Measurements from ENCODE around the gene EVI5L.

EVI5L gene

GRCh38 chr19:7853770-7854128 is 23.7 kb downstream of the EVI5L start:
- Histone ChIP-seq H3K79me2 (ENCODE audit: control insufficient read depth, low read length) (no peaks in the 10 kb centered on the region), H4K20me1 (ENCODE audit: control insufficient read depth, insufficient read depth, low read depth, low read length) (no peaks in the 10 kb centered on the region), H3K36me3 (ENCODE audit: control insufficient read depth, low read length) (no peaks in the 10 kb centered on the region), H3K4me1 (ENCODE audit: control insufficient read depth, low read length) (peaks cover 12% of the 10 kb centered on the region), H3K27ac (ENCODE audit: low read depth, low read length) (no peak overlapping the region), H3K27me3 (ENCODE audit: control insufficient read depth, low read length) (peaks cover 14% of the 10 kb centered on the region), H3K4me3 (ENCODE audit: low read length) (no peak overlapping the region), H3F3A (ENCODE audit: control insufficient read depth, insufficient read depth) (no peaks in the 10 kb centered on the region), H3K9me2 (replicated peaks; ENCODE audit: control insufficient read depth, low read length) (no peaks in the 10 kb centered on the region), H3K9me3 (ENCODE audit: control insufficient read depth, insufficient read depth, low read length) (no peaks in the 10 kb centered on the region), H3K4me2 (ENCODE audit: low read length) (no peak overlapping the region)
- TF ChIP-seq EZH2phosphoT487 (IDR thresholded peaks at IDR 0.05; ENCODE audit: borderline replicate concordance, low read length) (no peak), CTCF (IDR thresholded peaks at IDR 0.05; ENCODE audit: low read depth, low read length, poor library complexity, severe bottlenecking) (no peak)

- Histone ChIP-seq H3K4me1 (ENCODE audit: control insufficient read depth, low read length) (peaks cover 12% of the 10 kb centered on the region), H3K36me3 (ENCODE audit: control insufficient read depth, low read length) (no peaks in the 10 kb centered on the region), H3K9me2 (replicated peaks; ENCODE audit: control insufficient read depth, low read length) (no peaks in the 10 kb centered on the region), H3K9me3 (ENCODE audit: control insufficient read depth, insufficient read depth, low read length) (no peaks in the 10 kb centered on the region), H4K20me1 (ENCODE audit: control insufficient read depth, insufficient read depth, low read depth, low read length) (no peaks in the 10 kb centered on the region), H3F3A (ENCODE audit: control insufficient read depth, insufficient read depth) (no peaks in the 10 kb centered on the region), H3K79me2 (ENCODE audit: control insufficient read depth, low read length) (no peaks in the 10 kb centered on the region), H3K27ac (ENCODE audit: low read depth, low read length) (no peak overlapping the region), H3K4me3 (ENCODE audit: low read length) (no peak overlapping the region), H3K4me2 (ENCODE audit: low read length) (no peak overlapping the region), H3K27me3 (ENCODE audit: control insufficient read depth, low read length) (peaks cover 14% of the 10 kb centered on the region)
- TF ChIP-seq CTCF (IDR thresholded peaks at IDR 0.05; ENCODE audit: low read depth, low read length, poor library complexity, severe bottlenecking) (no peak), EZH2phosphoT487 (IDR thresholded peaks at IDR 0.05; ENCODE audit: borderline replicate concordance, low read length) (no peak)
Measured at GRCh38 chr19:7855426-7856108, 25.5 kb downstream of the EVI5L start.

GRCh38 chr19:7856109-7856591 is 26.1 kb downstream of the EVI5L start:
- Histone ChIP-seq H3K36me3 (ENCODE audit: control insufficient read depth, low read length) (no peaks in the 10 kb centered on the region), H3K4me2 (ENCODE audit: low read length) (no peak overlapping the region), H4K20me1 (ENCODE audit: control insufficient read depth, insufficient read depth, low read depth, low read length) (no peaks in the 10 kb centered on the region), H3K9me2 (replicated peaks; ENCODE audit: control insufficient read depth, low read length) (no peaks in the 10 kb centered on the region), H3K4me3 (ENCODE audit: low read length) (no peak overlapping the region), H3K9me3 (ENCODE audit: control insufficient read depth, insufficient read depth, low read length) (no peaks in the 10 kb centered on the region), H3F3A (ENCODE audit: control insufficient read depth, insufficient read depth) (no peaks in the 10 kb centered on the region), H3K27me3 (ENCODE audit: control insufficient read depth, low read length) (peaks cover 16% of the 10 kb centered on the region), H3K27ac (ENCODE audit: low read depth, low read length) (no peak overlapping the region), H3K79me2 (ENCODE audit: control insufficient read depth, low read length) (no peaks in the 10 kb centered on the region), H3K4me1 (ENCODE audit: control insufficient read depth, low read length) (peaks cover 12% of the 10 kb centered on the region)
- TF ChIP-seq EZH2phosphoT487 (IDR thresholded peaks at IDR 0.05; ENCODE audit: borderline replicate concordance, low read length) (no peak), CTCF (IDR thresholded peaks at IDR 0.05; ENCODE audit: low read depth, low read length, poor library complexity, severe bottlenecking) (no peak)
